Endothelial cell of umbilical vein (primary cell): ENCODE measurements around the gene INTS11.

Source experiments
- CTCF ChIP-seq, 2 donors: IDR thresholded peaks; 1 replicate in 1 of 2; 2 replicates in 1 of 2; pipeline ENCODE4 v1.5.1; 2011; ENCODE audit warnings: low read length in 2 of 2, mild to moderate bottlenecking in 2 of 2, moderate library complexity in 2 of 2, control low read depth in 1 of 2, inconsistent platforms in 1 of 2, low read depth in 1 of 2; ENCODE audit not compliant: insufficient read depth in 1 of 2; ENCODE audit errors: extremely low read depth in 1 of 2
- EZH2 ChIP-seq: IDR thresholded peaks from 2 replicates; pipeline ENCODE4 v1.6.1; 2012; ENCODE audit warnings: borderline replicate concordance, low read depth, mild to moderate bottlenecking, moderate library complexity, low read length, inconsistent platforms; ENCODE audit not compliant: severe bottlenecking
- FOS ChIP-seq: IDR thresholded peaks from 2 replicates; pipeline ENCODE4 v1.6.1; 2011; ENCODE audit warnings: mild to moderate bottlenecking, low read length, moderate library complexity, borderline replicate concordance; ENCODE audit not compliant: insufficient read depth
- GATA2 ChIP-seq: IDR thresholded peaks from 2 replicates; pipeline ENCODE4 v1.7.0; 2011; ENCODE audit warnings: low read depth, mild to moderate bottlenecking, moderate library complexity, mixed read lengths, low read length; ENCODE audit not compliant: insufficient read length, insufficient read depth
- JUN ChIP-seq: IDR thresholded peaks from 2 replicates; pipeline ENCODE4 v1.6.1; 2011; ENCODE audit warnings: borderline replicate concordance, low read depth; ENCODE audit not compliant: insufficient read length, insufficient read depth
- MAX ChIP-seq: IDR thresholded peaks from 2 replicates; pipeline ENCODE4 v1.6.1; 2011; ENCODE audit not compliant: insufficient read depth, insufficient read length
- MYC ChIP-seq: IDR thresholded peaks from one replicate; pipeline ENCODE4 v1.6.1; 2011; ENCODE audit warnings: mild to moderate bottlenecking, low read depth, low read length
- POLR2A ChIP-seq: IDR thresholded peaks from 2 replicates; pipeline ENCODE4 v1.6.1; 2012; ENCODE audit warnings: low read depth, mild to moderate bottlenecking, control low read depth, low read length
- POLR2AphosphoS5 ChIP-seq: IDR thresholded peaks from 2 replicates; pipeline ENCODE4 v1.6.1; 2012; ENCODE audit warnings: low read depth, mild to moderate bottlenecking, control low read depth, low read length, moderate library complexity; ENCODE audit not compliant: insufficient read depth

GRCh38 chr1:1292851-1293250 is 31.6 kb downstream of the INTS11 start:
- TF ChIP-seq CTCF (IDR thresholded peaks at IDR 0.05; ENCODE audit: extremely low read depth in 1 of 2, insufficient read depth in 1 of 2, low read depth in 1 of 2, low read length in 2 of 2) (no peak), POLR2A (no peak), JUN (no peak), FOS (no peak), GATA2 (no peak), POLR2AphosphoS5 (no peak), MAX (no peak), EZH2 (no peak), MYC (no peak)
